HG02981 (cell line): Measurements from ENCODE around the gene APOBEC3H.
A peak's percentile ranks its signal among the peaks of the same experiment; 100 is the strongest.

Experiments used
- ATAC-seq: cut with Tn5 transposase; IDR thresholded peaks from one replicate; pipeline ENCODE4 v1.9.1; 2021; ENCODE audit warnings: mild to moderate bottlenecking, moderate library complexity; ENCODE audit not compliant: unreplicated experiment

APOBEC3H gene

DNA sequence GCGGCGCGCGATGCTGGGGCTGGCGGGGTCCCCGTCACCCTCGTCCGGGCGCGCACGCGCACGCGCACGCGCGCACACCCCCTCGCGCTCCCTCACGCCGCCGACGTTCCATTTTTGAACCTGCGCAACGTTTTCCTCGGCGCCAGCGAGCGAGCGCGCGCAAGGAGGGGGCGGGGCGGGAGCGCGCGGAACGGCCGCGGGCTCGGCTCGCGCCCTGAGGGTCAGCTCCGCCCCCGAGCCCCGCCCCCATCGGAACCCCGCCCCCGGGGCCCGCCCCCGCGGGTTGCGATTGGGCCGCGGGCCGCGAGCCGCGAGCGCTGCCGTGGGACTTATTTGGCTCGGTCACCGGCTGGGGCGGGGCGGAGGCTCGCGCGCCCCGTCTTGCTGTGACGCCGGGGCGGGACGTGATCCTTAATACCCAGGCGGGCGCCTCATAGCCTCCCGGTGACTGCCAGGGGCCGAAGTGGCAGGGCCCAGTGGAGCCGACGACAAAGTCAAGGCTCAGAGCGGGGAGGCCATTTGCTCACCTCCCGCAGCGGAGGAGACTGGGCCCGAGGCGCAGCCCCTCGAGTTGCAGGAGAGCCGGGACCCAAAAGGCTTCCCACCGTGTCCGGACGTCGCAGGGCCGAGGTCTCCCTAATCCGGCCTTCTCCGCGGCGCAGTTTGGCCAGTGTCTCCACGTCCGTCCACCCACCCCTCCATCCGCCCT is 55.6 kb downstream of the APOBEC3H start, which contains the start of gene CBX7:
TSS of gene CBX7 (minus strand) at position 170 of the 709 bp plus-strand sequence. CDS start 236 bp downstream, outside the sequence.
- peak; percentile 76 for ATAC-seq

DNA sequence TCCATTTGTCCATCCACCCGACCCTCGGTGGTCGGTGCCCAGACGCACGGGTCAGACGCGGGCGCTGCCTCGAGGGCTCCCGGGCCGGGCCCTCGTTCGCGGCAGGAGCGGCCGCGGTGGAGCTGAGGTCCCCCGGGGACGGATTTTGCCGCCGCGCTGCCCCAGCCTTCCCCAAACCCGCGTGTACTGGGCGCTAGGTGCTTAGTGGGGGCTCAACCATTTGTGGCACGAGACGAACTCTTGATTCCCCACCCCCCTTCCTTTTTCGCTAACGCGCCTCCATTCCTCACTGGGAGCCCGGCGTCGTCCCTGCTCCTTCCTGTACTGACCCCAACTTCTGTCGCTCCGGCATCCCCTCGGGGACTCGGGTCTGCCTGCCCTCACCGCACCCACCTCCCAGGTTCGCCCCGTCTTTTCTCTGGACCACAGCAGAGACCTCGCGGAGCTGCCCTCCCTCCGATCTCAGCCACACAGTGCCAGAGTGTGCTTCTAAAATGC is 56.2 kb downstream of the APOBEC3H start:
- no peak for ATAC-seq
